Body of pancreas (tissue), 4 donors: ENCODE measurements around the gene RANBP10. TPM values are rescaled to one million over a fixed set of nuclear protein-coding genes. Genes with fewer than 3 reads are reported as not detected.

Experiments used
- ATAC-seq: fragments of 150-250 bp; one replicate; pipeline ENCODE4 v1.9.1; 2016
- DNase-seq, 4 donors: peaks; one replicate each; pipeline ENCODE4 v3.0.0-alpha.2; 2019
- H3K27ac ChIP-seq, 4 donors: fragments of 200-600 bp; sonication (generic); 1 replicate in 3 of 4; 2 replicates in 1 of 4; pipeline versions ENCODE4 v1.5.1 to v1.6.1; 2016 to 2019; ENCODE audit warnings: mild to moderate bottlenecking in 1 of 4, mixed read lengths in 1 of 4, moderate library complexity in 1 of 4
- H3K27me3 ChIP-seq, 2 donors: fragments of 200-600 bp; sonication (generic); one replicate each; pipeline ENCODE4 v1.6.0; 2016; ENCODE audit warnings: mild to moderate bottlenecking in 1 of 2
- H3K36me3 ChIP-seq, 2 donors: fragments of 200-600 bp; sonication (generic); replicated peaks in 1 of 2; 2 replicates each; pipeline ENCODE4 v1.5.1; 2016; ENCODE audit warnings: low read depth in 2 of 2; ENCODE audit not compliant: insufficient read depth in 1 of 2
- H3K4me1 ChIP-seq: fragments of 200-600 bp; sonication (generic); one replicate; pipeline ENCODE4 v1.6.0; 2016
- H3K4me3 ChIP-seq, 2 donors: fragments of 200-600 bp; sonication (generic); 1 replicate in 1 of 2; 2 replicates in 1 of 2; pipeline ENCODE4 v1.5.1; 2016 to 2019
- H3K9me3 ChIP-seq, 3 donors: fragments of 200-600 bp; sonication (generic); 1 replicate in 2 of 3; 2 replicates in 1 of 3; pipeline ENCODE4 v1.5.1; 2016
- CTCF ChIP-seq, 7 experiments: fragments of 450-650 bp in 4 of 7; fragments of 200-600 bp in 3 of 7; sonication (generic) in 3 of 7; IDR thresholded peaks; one replicate each; pipeline ENCODE4 v1.5.1; 2016 to 2019; ENCODE audit warnings: antibody characterized with exemption in 7 of 7
- POLR2A ChIP-seq, 3 donors: fragments of 450-650 bp; IDR thresholded peaks; one replicate each; pipeline ENCODE4 v1.6.1; 2016; ENCODE audit warnings: antibody characterized with exemption in 3 of 3, mild to moderate bottlenecking in 2 of 3
- whole genome bisulfite sequencing, 2 donors: methylation state at CpG; one replicate each; pipeline ENCODE4 v1.1.5; 2017; 5-methylcytosine and 5-hydroxymethylcytosine counted together
- intact Hi-C: fragments of 100-400 bp; cut with DNase I; formaldehyde crosslinking; loops from one replicate; pipeline ENCODE4 v1.15.1; 2023
- total RNA-seq, 2 donors: library from RNA; depleted of rRNA; stranded (reverse); fragments of >200 nt; gene quantifications; one replicate each; pipeline ENCODE4 v1.1.0, GENCODE V29; 2016

The RANBP10 gene
- total RNA-seq, 2 donors from 2014 or later, result 6.3 to 9.3 TPM

GRCh38 chr16:67719048-67719777 is 87.1 kb downstream of the RANBP10 start, which contains the start of gene GFOD2:
Gene GFOD2, minus strand, starts transcription at chr16:67719316. Its CDS starts 33,601 bp downstream, at chr16:67685715.
- DNase-seq (peak; percentile 96 to 97 (median 97)), ATAC-seq (peak; percentile 98)
- H3K4me1 ChIP-seq, result peaks cover 44% of the 10 kb centered on the region
- intact Hi-C loops, result no loop called here
- peak within 1 kb of the TSS; percentile 33 to 98 for H3K4me3 ChIP-seq
- 0% methylated on average over 14 to 59 of the region's 59 CpGs for WGBS, 2 donors
- no peaks in the 10 kb centered on the region for H3K9me3 ChIP-seq
- TF ChIP-seq POLR2A (IDR thresholded peaks at IDR 0.05), result peak; percentile 46 to 83 (median 81)
- TF ChIP-seq CTCF (IDR thresholded peaks at IDR 0.05), result peak in 4 of 7 experiments; percentile 16 to 27 (median 17)
- H3K27ac ChIP-seq, result peak within 1 kb of the TSS; percentile 37 to 89 (median 66)
- no peaks in the 10 kb centered on the region for H3K27me3 ChIP-seq
- peaks cover 0 to 2% of the 10 kb centered on the region in 2 donors for H3K36me3 ChIP-seq

- intact Hi-C loops, result no loop called here
- Histone ChIP-seq H3K36me3 (peaks cover 0 to 2% of the 10 kb centered on the region in 2 donors), H3K4me1 (peaks cover 48% of the 10 kb centered on the region), H3K4me3 (peak overlapping the region; percentile 33 to 98), H3K27me3 (no peaks in the 10 kb centered on the region), H3K9me3 (no peaks in the 10 kb centered on the region), H3K27ac (peak overlapping the region in 3 of 4 donors; percentile 50 to 89 (median 82))
- no peak for TF ChIP-seq POLR2A (IDR thresholded peaks at IDR 0.05)
- TF ChIP-seq CTCF (IDR thresholded peaks at IDR 0.05), result no peak
- DNase-seq, result no peak
- 2 to 8% methylated on average over 6 to 14 of the region's 14 CpGs for whole genome bisulfite sequencing, 2 donors
- ATAC-seq, result no peak
Measured at GRCh38 chr16:67718668-67719047, 87.7 kb downstream of the RANBP10 start.

- peak in 1 of 4 donors; percentile 33 for DNase-seq
- H3K4me1 ChIP-seq, result peaks cover 53% of the 10 kb centered on the region
Measured at GRCh38 chr16:67716097-67716496, 90.3 kb downstream of the RANBP10 start.

GRCh38 chr16:67714522-67714921 is 91.8 kb downstream of the RANBP10 start:
- WGBS, 2 donors, result 67 to 76% methylated on average over 1 of the region's 1 CpG
- Histone ChIP-seq H3K27me3 (no peaks in the 10 kb centered on the region), H3K4me3 (no peak overlapping the region), H3K4me1 (peaks cover 45% of the 10 kb centered on the region), H3K27ac (no peak overlapping the region), H3K36me3 (no peaks in the 10 kb centered on the region), H3K9me3 (no peaks in the 10 kb centered on the region)
- no peak for DNase-seq
- TF ChIP-seq CTCF (IDR thresholded peaks at IDR 0.05), result no peak
- TF ChIP-seq POLR2A (IDR thresholded peaks at IDR 0.05), result no peak
- ATAC-seq, result no peak
- intact Hi-C loops, result no loop called here

More at GRCh38 chr16:67716097-67716496, 90.3 kb downstream of the RANBP10 start:
- TF ChIP-seq CTCF (IDR thresholded peaks at IDR 0.05), result no peak
- no peak for TF ChIP-seq POLR2A (IDR thresholded peaks at IDR 0.05)
- ATAC-seq, result peak; percentile 22
- H3K27ac ChIP-seq, result peak overlapping the region; percentile 35 to 62 (median 44)
- H3K36me3 ChIP-seq, result no peaks in the 10 kb centered on the region
- intact Hi-C loops, result no loop called here
- 32 to 41% methylated on average over 2 of the region's 2 CpGs for WGBS, 2 donors
- H3K9me3 ChIP-seq, result no peaks in the 10 kb centered on the region
- H3K27me3 ChIP-seq, result no peaks in the 10 kb centered on the region
- H3K4me3 ChIP-seq, result no peak overlapping the region
